ENCODE results near the gene GPR3.

DNA sequence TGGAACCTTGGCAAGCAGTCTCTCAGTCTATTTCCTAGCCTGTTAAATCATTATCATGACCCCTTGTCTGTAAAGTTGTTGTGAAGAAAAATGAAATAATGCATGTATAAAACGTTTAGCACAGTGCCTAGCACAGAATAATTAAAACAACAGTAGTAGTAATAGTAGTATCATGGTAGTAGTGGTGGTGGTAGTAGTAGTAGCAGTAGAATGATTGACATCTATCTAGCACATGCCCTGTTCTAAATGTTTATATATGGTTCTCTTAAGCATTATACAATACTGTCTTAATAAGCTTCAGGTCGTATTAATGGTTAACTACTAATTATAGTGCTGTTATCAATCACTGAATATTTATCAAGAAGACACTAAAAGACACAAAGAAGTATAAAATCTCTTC, 46.7 kb downstream of the GPR3 start:
- TF ChIP-seq POLR2A (IDR thresholded peaks at IDR 0.05; ENCODE audit: low read depth, low read length) (no peak), SIN3A (IDR thresholded peaks at IDR 0.05; ENCODE audit: low read depth, low read length) (no peak), POLR2AphosphoS5 (IDR thresholded peaks at IDR 0.05; ENCODE audit: low read length) (no peak), IKZF2 (IDR thresholded peaks at IDR 0.05) (no peak), HDGF (IDR thresholded peaks at IDR 0.05) (no peak), EZH2 (IDR thresholded peaks at IDR 0.05; ENCODE audit: borderline replicate concordance, control insufficient read depth, low read depth, low read length) (no peak), ZZZ3 (IDR thresholded peaks at IDR 0.05; ENCODE audit: control insufficient read depth, insufficient read length, low read depth) (no peak), HDAC6 (IDR thresholded peaks at IDR 0.05; ENCODE audit: unreplicated experiment) (no peak), YY1 (IDR thresholded peaks at IDR 0.05; ENCODE audit: low read depth, low read length) (no peak), CEBPB (IDR thresholded peaks at IDR 0.05; ENCODE audit: borderline replicate concordance in 1 of 2, low read depth in 2 of 2, low read length in 2 of 2) (no peak)
- TF ChIP-seq, protein P1, sequence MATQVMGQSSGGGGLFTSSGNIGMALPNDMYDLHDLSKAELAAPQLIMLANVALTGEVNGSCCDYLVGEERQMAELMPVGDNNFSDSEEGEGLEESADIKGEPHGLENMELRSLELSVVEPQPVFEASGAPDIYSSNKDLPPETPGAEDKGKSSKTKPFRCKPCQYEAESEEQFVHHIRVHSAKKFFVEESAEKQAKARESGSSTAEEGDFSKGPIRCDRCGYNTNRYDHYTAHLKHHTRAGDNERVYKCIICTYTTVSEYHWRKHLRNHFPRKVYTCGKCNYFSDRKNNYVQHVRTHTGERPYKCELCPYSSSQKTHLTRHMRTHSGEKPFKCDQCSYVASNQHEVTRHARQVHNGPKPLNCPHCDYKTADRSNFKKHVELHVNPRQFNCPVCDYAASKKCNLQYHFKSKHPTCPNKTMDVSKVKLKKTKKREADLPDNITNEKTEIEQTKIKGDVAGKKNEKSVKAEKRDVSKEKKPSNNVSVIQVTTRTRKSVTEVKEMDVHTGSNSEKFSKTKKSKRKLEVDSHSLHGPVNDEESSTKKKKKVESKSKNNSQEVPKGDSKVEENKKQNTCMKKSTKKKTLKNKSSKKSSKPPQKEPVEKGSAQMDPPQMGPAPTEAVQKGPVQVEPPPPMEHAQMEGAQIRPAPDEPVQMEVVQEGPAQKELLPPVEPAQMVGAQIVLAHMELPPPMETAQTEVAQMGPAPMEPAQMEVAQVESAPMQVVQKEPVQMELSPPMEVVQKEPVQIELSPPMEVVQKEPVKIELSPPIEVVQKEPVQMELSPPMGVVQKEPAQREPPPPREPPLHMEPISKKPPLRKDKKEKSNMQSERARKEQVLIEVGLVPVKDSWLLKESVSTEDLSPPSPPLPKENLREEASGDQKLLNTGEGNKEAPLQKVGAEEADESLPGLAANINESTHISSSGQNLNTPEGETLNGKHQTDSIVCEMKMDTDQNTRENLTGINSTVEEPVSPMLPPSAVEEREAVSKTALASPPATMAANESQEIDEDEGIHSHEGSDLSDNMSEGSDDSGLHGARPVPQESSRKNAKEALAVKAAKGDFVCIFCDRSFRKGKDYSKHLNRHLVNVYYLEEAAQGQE (IDR thresholded peaks at IDR 0.05; ENCODE audit: low read depth, low read length), result no peak
- TF ChIP-seq, protein P2, sequence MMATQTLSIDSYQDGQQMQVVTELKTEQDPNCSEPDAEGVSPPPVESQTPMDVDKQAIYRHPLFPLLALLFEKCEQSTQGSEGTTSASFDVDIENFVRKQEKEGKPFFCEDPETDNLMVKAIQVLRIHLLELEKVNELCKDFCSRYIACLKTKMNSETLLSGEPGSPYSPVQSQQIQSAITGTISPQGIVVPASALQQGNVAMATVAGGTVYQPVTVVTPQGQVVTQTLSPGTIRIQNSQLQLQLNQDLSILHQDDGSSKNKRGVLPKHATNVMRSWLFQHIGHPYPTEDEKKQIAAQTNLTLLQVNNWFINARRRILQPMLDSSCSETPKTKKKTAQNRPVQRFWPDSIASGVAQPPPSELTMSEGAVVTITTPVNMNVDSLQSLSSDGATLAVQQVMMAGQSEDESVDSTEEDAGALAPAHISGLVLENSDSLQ (IDR thresholded peaks at IDR 0.05), result peak; percentile 58
- TF ChIP-seq, protein P3, sequence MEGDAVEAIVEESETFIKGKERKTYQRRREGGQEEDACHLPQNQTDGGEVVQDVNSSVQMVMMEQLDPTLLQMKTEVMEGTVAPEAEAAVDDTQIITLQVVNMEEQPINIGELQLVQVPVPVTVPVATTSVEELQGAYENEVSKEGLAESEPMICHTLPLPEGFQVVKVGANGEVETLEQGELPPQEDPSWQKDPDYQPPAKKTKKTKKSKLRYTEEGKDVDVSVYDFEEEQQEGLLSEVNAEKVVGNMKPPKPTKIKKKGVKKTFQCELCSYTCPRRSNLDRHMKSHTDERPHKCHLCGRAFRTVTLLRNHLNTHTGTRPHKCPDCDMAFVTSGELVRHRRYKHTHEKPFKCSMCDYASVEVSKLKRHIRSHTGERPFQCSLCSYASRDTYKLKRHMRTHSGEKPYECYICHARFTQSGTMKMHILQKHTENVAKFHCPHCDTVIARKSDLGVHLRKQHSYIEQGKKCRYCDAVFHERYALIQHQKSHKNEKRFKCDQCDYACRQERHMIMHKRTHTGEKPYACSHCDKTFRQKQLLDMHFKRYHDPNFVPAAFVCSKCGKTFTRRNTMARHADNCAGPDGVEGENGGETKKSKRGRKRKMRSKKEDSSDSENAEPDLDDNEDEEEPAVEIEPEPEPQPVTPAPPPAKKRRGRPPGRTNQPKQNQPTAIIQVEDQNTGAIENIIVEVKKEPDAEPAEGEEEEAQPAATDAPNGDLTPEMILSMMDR (IDR thresholded peaks at IDR 0.05 in 2 of 3, conservative IDR thresholded peaks at IDR 0.05 in 1 of 3; ENCODE audit: control insufficient read depth in 2 of 3, extremely low read depth in 1 of 3, insufficient read depth in 1 of 3, low read depth in 3 of 3, low read length in 3 of 3), result no peak
- TF ChIP-seq, protein P4, sequence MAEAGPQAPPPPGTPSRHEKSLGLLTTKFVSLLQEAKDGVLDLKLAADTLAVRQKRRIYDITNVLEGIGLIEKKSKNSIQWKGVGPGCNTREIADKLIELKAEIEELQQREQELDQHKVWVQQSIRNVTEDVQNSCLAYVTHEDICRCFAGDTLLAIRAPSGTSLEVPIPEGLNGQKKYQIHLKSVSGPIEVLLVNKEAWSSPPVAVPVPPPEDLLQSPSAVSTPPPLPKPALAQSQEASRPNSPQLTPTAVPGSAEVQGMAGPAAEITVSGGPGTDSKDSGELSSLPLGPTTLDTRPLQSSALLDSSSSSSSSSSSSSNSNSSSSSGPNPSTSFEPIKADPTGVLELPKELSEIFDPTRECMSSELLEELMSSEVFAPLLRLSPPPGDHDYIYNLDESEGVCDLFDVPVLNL (IDR thresholded peaks at IDR 0.05; ENCODE audit: low read depth, low read length), result no peak
